Measurements from ENCODE around the gene CRYGN.

The CRYGN gene

GRCh38 chr7:151410405-151411390, 29.2 kb downstream of the CRYGN start:
- DNase-seq (ENCODE audit: low read depth, low spot score) = no peak
- no peak overlapping the region for H3K27ac ChIP-seq

GRCh38 chr7:151409667-151410404, 30.1 kb downstream of the CRYGN start, which contains the start of gene WDR86:
Gene WDR86 (minus strand): TSS chr7:151410038. CDS start chr7:151409589, 449 bp downstream.
- DNase-seq (ENCODE audit: low read depth, low spot score) = no peak
- H3K27ac ChIP-seq = no peak within 1 kb of the TSS

GRCh38 chr7:151408839-151409666, 30.9 kb downstream of the CRYGN start:
- H3K27ac ChIP-seq = no peak overlapping the region
- DNase-seq (ENCODE audit: low read depth, low spot score) = no peak

- H3K27ac ChIP-seq = no peak overlapping the region
Measured at GRCh38 chr7:151408498-151408838, 31.5 kb downstream of the CRYGN start.

GRCh38 chr7:151406886-151407583, 32.9 kb downstream of the CRYGN start:
- no peak overlapping the region for H3K27ac ChIP-seq
- DNase-seq (ENCODE audit: low read depth, low spot score) = no peak

More at GRCh38 chr7:151408498-151408838, 31.5 kb downstream of the CRYGN start:
- no peak for DNase-seq (ENCODE audit: low read depth, low spot score)

- no peak overlapping the region for H3K27ac ChIP-seq
- DNase-seq (ENCODE audit: low read depth, low spot score) = no peak
Measured at GRCh38 chr7:151406051-151406875, 33.7 kb downstream of the CRYGN start.

- no peak overlapping the region for H3K27ac ChIP-seq
- no peak for DNase-seq (ENCODE audit: low read depth, low spot score)
Measured at GRCh38 chr7:151405588-151405987, 34.4 kb downstream of the CRYGN start.

- no peak for DNase-seq (ENCODE audit: low read depth, low spot score)
Measured at GRCh38 chr7:151405056-151405455, 34.9 kb downstream of the CRYGN start.

GRCh38 chr7:151404216-151405011, 35.5 kb downstream of the CRYGN start:
- no peak overlapping the region for H3K27ac ChIP-seq
- DNase-seq (ENCODE audit: low read depth, low spot score) = no peak

More at GRCh38 chr7:151405056-151405455, 34.9 kb downstream of the CRYGN start:
- H3K27ac ChIP-seq = no peak overlapping the region

GRCh38 chr7:151403764-151404163, 36.2 kb downstream of the CRYGN start:
- H3K27ac ChIP-seq = no peak overlapping the region
- no peak for DNase-seq (ENCODE audit: low read depth, low spot score)

- DNase-seq (ENCODE audit: low read depth, low spot score) = no peak
- H3K27ac ChIP-seq = no peak overlapping the region
Measured at GRCh38 chr7:151402029-151402835, 37.7 kb downstream of the CRYGN start.

GRCh38 chr7:151400626-151401315, 39.2 kb downstream of the CRYGN start:
- DNase-seq (ENCODE audit: low read depth, low spot score) = no peak
- H3K27ac ChIP-seq = no peak overlapping the region

- no peak overlapping the region for H3K27ac ChIP-seq
- no peak for DNase-seq (ENCODE audit: low read depth, low spot score)
Measured at GRCh38 chr7:151399906-151400305, 40.0 kb downstream of the CRYGN start.

GRCh38 chr7:151399305-151399601, 40.7 kb downstream of the CRYGN start:
- H3K27ac ChIP-seq = no peak overlapping the region
- no peak for DNase-seq (ENCODE audit: low read depth, low spot score)

- no peak for DNase-seq (ENCODE audit: low read depth, low spot score)
Measured at GRCh38 chr7:151398446-151399304, 41.3 kb downstream of the CRYGN start.

GRCh38 chr7:151397026-151397425, 42.9 kb downstream of the CRYGN start:
- no peak for DNase-seq (ENCODE audit: low read depth, low spot score)

More at GRCh38 chr7:151398446-151399304, 41.3 kb downstream of the CRYGN start:
- H3K27ac ChIP-seq = no peak overlapping the region

More at GRCh38 chr7:151397026-151397425, 42.9 kb downstream of the CRYGN start:
- no peak overlapping the region for H3K27ac ChIP-seq
